HG02763 (cell line): Measurements from ENCODE around the gene SOCS4.

Experiments
- ATAC-seq: cut with Tn5 transposase; IDR thresholded peaks from one replicate; pipeline ENCODE4 v1.9.1; 2021; ENCODE audit warnings: mild to moderate bottlenecking, moderate library complexity; ENCODE audit not compliant: unreplicated experiment

SOCS4 gene

DNA sequence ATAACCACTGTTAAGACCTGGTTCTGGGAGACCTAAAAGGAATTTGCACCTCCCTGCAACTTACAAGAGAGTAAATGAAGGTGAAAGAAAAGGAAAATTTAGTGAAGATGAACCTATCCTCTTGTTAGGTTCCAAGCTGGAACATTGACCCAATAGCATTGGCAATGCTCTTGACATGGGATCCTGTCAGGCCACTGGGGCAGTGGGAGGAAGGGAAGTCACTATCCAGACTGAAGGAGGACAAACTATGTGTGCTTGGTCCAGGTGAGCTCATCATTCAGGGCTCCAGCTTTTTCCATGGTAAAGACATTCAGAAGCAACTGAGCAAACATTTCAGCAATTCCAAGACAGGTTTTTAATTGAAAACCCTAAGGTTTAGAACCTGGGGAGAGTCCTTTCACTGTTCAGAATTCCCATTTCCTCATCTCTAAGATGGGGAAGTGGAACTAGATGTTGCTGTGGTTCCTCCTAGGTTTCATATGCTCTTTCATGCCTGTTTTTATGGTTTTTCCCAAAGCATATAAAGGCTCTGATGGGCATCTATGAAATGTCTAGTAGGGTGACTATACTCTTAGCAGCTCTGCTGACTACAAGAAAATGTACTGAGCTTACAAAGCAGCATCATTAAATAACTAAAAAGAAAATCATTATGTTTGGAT lies 57.5 kb downstream of the SOCS4 start:
- ATAC-seq: no peak

DNA sequence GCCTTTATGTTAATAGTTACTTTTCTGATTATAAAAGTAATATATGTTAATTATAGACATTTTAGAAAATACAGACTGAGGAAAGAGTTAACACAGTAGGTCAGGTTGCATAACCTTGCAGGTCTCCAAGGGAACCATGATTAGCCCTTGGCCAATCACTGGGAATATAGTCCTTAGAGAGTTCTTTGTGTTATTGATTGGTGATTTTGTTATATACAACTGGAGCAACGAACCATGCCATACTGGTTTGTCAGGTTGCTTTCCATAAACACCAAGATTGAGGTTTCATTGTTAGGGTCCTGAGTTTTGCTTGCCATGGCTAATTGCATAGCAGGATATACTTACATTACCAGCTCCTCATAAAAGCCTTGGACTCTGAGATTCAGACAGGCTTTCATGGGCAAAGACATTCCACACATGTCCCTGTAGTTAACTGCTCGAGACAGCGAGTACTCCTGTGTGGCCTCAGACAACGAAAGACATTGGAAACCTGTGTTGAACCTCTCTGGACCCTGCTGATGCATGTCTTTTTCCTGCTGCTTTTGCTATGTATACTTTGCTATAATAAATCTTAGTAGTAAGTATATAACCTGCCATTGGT lies 58.1 kb downstream of the SOCS4 start:
- no peak for ATAC-seq

DNA sequence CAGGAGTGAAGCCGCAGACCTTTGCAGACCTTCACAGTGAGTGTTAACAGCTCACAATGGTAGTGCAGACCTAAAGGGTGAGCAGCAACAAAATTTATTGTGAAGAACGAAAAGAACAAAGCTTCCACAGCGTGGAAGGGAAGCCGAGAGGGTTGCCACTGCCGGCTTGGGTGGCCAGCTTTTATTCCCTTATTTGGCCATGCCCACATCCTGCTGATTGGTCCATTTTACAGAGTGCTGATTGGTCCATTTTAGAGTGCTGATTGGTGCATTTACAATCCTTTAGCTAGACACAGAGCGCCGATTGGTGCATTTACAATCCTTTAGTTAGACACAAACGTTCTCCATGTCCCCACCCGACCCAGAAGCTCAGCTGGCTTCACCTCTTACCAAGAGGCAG lies 59.9 kb downstream of the SOCS4 start:
- ATAC-seq: no peak

DNA sequence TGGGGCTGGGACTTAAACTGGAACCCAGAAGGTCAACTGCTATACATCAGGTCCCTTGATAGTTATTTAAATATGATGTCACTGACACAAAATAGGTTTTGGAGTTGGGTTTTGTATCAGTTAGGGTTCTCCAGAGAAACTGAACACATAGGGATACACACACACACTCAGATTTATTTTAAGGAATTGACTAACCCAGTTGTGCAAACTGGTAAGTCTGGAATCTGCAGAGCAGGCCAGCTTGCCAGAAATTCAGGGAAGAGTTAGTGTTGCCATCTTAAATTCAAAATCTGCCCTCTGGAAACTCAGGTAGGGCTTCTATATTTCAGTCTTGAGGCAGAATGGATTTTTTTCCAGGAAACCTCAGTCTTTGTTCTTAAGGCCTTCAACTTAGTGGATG lies 61.3 kb downstream of the SOCS4 start:
- no peak for ATAC-seq

DNA sequence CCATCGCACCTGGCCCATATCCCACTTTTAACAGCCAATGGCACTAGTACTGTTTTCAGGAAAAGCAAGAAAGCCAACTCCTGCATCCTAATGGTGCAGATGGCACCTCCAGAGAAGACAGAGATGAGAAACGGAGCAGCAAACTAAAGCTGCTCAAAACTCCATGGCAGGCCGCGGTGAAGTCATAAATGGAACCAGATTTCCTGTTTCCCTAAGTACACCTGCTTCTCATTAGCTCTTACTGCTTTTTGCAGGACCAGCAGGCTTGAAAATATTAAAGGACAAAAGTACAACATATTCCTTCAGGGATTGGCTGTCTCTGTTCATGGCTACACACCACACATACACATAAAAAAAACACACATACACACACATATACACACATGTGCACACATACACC lies 65.3 kb downstream of the SOCS4 start:
- ATAC-seq: no peak

DNA sequence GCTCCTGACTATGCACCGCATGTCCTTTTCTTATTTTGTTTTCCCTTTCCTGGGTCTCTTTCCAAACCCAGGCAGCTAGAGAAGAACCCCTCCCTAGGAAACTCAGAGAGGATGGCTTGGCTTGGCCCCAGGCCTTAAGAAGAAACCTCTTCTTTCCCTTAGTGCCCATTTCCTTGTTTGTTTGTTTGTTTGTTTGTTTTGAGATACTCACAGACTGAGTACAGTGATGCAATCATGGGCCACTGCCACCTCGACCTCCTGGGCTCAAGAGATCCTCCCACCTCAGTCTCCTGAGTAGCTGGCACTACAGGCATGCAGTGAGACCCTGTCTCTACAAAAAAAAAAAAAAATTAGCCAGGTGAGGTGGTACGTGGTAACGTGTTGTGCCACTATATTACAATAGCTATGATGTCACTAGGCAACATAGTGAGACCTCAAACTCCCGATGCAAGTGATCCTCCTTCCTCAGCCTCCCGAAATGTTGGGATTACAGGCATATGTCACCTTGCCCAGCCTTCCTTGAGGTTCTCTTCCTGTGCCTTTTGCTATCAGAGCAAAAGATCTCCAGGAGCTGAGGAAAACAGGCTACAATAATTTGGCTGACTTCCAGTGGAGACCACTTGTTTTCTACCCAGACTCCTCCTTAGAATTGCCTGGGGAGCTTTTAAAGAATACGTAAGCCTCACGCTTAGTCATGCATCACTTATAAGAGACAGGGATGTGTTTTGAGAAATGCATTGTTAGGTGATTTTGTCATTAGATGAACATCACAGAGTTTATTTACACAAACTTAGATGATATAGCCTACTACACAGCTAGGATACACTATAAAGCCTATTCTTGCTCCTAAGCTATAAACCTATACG lies 67.5 kb downstream of the SOCS4 start:
- ATAC-seq: no peak

DNA sequence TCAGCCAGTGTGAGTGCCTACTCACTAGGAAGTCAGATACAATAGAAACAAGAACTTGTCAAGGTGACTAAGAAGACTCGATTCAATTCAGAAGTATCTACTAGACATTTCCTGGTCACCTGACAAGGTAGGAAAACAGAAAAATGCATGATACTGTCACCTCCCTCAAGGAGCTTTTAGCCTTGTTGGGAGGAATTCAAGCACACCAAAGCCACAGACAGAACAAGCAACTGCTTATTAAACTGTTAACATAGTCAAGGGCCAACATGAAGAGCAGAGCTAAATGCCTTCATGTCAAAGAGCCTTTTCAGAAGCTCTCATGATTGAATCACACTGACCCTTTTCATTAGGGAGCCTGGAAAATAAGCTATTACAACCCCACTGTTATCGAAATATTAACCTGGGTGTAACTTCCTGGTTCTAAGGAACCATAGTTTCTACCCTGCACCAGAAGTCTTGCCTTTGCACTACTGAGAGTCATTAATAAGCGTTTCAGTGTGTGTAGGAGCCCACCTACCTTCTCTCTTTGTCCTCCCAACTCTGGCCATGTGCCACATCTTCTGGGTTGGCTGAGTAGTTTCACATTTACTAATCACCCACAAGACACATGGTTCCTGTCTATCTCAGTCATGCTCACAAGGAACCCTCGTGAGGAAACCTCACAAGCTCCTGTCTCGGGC lies 71.0 kb downstream of the SOCS4 start:
- peak; percentile 56 for ATAC-seq

DNA sequence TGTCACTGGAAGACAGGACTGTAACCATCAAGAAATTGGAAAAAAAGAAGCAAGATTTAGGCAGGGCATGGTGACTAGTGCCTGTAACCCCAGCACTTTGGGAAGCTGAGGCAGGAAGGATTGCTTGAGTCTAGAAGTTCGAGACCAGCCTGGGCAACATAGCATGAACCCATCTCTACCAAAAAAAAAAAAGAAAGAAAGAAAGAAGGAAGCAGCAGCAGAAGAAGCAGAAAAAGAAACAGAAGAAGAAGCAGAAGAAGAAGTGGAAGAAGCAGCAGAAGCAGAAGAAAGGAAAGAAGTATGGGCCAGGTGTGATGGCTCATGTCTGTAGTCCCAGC lies 71.5 kb downstream of the SOCS4 start:
- ATAC-seq: no peak
